Measurements from ENCODE around the gene FAAP20. TPM values are rescaled to one million over a fixed set of nuclear protein-coding genes. Genes with fewer than 3 reads are reported as not detected.

FAAP20 gene
- total and polyA plus RNA-seq, 2 experiments from 2014 or later: 24.9 to 117 TPM

- Histone ChIP-seq H3K79me2 (no peaks in the 10 kb centered on the region), H3K27ac (no peak overlapping the region), H3K4me2 (no peak overlapping the region), H3K4me3 (no peak overlapping the region), H2AFZ (no peak overlapping the region), H4K20me1 (ENCODE audit: insufficient read depth, poor library complexity, severe bottlenecking) (no peaks in the 10 kb centered on the region), H3K4me1 (ENCODE audit: insufficient read depth) (no peaks in the 10 kb centered on the region), H3K9me2 (replicated peaks; ENCODE audit: insufficient read depth) (no peaks in the 10 kb centered on the region), H3K27me3 (no peaks in the 10 kb centered on the region), H3K36me3 (replicated peaks; ENCODE audit: insufficient read depth, low read depth) (no peaks in the 10 kb centered on the region), H3K9me3 (ENCODE audit: low read depth) (no peaks in the 10 kb centered on the region)
- TF ChIP-seq, protein P1, sequence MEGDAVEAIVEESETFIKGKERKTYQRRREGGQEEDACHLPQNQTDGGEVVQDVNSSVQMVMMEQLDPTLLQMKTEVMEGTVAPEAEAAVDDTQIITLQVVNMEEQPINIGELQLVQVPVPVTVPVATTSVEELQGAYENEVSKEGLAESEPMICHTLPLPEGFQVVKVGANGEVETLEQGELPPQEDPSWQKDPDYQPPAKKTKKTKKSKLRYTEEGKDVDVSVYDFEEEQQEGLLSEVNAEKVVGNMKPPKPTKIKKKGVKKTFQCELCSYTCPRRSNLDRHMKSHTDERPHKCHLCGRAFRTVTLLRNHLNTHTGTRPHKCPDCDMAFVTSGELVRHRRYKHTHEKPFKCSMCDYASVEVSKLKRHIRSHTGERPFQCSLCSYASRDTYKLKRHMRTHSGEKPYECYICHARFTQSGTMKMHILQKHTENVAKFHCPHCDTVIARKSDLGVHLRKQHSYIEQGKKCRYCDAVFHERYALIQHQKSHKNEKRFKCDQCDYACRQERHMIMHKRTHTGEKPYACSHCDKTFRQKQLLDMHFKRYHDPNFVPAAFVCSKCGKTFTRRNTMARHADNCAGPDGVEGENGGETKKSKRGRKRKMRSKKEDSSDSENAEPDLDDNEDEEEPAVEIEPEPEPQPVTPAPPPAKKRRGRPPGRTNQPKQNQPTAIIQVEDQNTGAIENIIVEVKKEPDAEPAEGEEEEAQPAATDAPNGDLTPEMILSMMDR (IDR thresholded peaks at IDR 0.05; ENCODE audit: poor library complexity): no peak
- TF ChIP-seq EZH2phosphoT487 (IDR thresholded peaks at IDR 0.05; ENCODE audit: low read depth, severe bottlenecking, unreplicated experiment) (no peak), EZH2 (IDR thresholded peaks at IDR 0.05; ENCODE audit: borderline replicate concordance) (no peak)
- 90% methylated on average over 34 of the region's 37 CpGs for WGBS (ENCODE audit: low lambda C conversion rate, missing lambda C conversion rate)
- no peak for DNase-seq (ENCODE audit: low spot score)
Measured at GRCh38 chr1:2173546-2174347, 20.8 kb downstream of the FAAP20 start.

- Histone ChIP-seq H3K9me3 (ENCODE audit: low read depth) (no peaks in the 10 kb centered on the region), H3K4me3 (no peak overlapping the region), H3K4me2 (no peak overlapping the region), H3K27me3 (no peaks in the 10 kb centered on the region), H3K36me3 (replicated peaks; ENCODE audit: insufficient read depth, low read depth) (no peaks in the 10 kb centered on the region), H2AFZ (no peak overlapping the region), H3K27ac (no peak overlapping the region), H3K4me1 (ENCODE audit: insufficient read depth) (no peaks in the 10 kb centered on the region), H4K20me1 (ENCODE audit: insufficient read depth, poor library complexity, severe bottlenecking) (no peaks in the 10 kb centered on the region), H3K79me2 (no peaks in the 10 kb centered on the region), H3K9me2 (replicated peaks; ENCODE audit: insufficient read depth) (no peaks in the 10 kb centered on the region)
- TF ChIP-seq EZH2phosphoT487 (IDR thresholded peaks at IDR 0.05; ENCODE audit: low read depth, severe bottlenecking, unreplicated experiment) (no peak), EZH2 (IDR thresholded peaks at IDR 0.05; ENCODE audit: borderline replicate concordance) (no peak)
- TF ChIP-seq, protein P1 (IDR thresholded peaks at IDR 0.05; ENCODE audit: poor library complexity): no peak
- no peak for DNase-seq (ENCODE audit: low spot score)
- 97% methylated on average over 32 of the region's 33 CpGs for WGBS (ENCODE audit: low lambda C conversion rate, missing lambda C conversion rate)
Measured at GRCh38 chr1:2172551-2173146, 21.9 kb downstream of the FAAP20 start.

- Histone ChIP-seq H3K4me3 (no peak overlapping the region), H3K79me2 (no peaks in the 10 kb centered on the region), H3K4me1 (ENCODE audit: insufficient read depth) (no peaks in the 10 kb centered on the region), H3K4me2 (no peak overlapping the region), H3K9me3 (ENCODE audit: low read depth) (no peaks in the 10 kb centered on the region), H2AFZ (no peak overlapping the region), H4K20me1 (ENCODE audit: insufficient read depth, poor library complexity, severe bottlenecking) (no peaks in the 10 kb centered on the region), H3K36me3 (replicated peaks; ENCODE audit: insufficient read depth, low read depth) (no peaks in the 10 kb centered on the region), H3K27ac (no peak overlapping the region), H3K27me3 (no peaks in the 10 kb centered on the region), H3K9me2 (replicated peaks; ENCODE audit: insufficient read depth) (no peaks in the 10 kb centered on the region)
- no peak for DNase-seq (ENCODE audit: low spot score)
- TF ChIP-seq, protein P1 (IDR thresholded peaks at IDR 0.05; ENCODE audit: poor library complexity): no peak
- TF ChIP-seq EZH2 (IDR thresholded peaks at IDR 0.05; ENCODE audit: borderline replicate concordance) (no peak), EZH2phosphoT487 (IDR thresholded peaks at IDR 0.05; ENCODE audit: low read depth, severe bottlenecking, unreplicated experiment) (no peak)
- WGBS (ENCODE audit: low lambda C conversion rate, missing lambda C conversion rate): 96% methylated on average over 26 of the region's 26 CpGs
Measured at GRCh38 chr1:2172012-2172411, 22.6 kb downstream of the FAAP20 start.

Measured in hepatocyte (in vitro differentiated cells).